ENCODE data around the gene CCDC3.
"Not testable (repeated sequence)": the region's sequence is repeated elsewhere in the genome, so short reads cannot be mapped to it uniquely, and the experiment has no call there.

The CCDC3 gene

DNA sequence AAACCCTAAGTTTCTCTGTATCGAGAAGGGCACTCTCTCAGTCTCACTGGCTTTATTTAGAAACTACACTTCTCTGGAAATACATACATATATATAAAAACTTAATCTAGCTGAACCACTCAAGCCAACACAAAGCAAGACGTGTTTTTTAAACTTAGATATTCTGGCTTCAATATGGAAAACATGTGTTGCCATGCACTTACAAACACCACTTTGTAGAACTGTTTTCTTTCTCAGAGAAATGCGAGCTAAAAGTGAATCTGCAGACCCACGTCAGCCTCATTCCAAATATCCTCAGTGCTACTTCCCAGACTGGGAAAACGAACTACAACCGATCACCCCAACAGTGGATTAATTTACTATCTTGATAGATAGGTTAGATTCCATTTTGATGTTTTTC, 1.7 kb downstream of the CCDC3 start:
- DNase-seq, result no peak

GRCh38 chr10:12995425-12995861, 6.1 kb downstream of the CCDC3 start:
- no peak for DNase-seq

GRCh38 chr10:12993595-12993994, 7.9 kb downstream of the CCDC3 start:
- DNase-seq, result no peak

- no peak for DNase-seq
Measured at GRCh38 chr10:12985347-12985746, 16.2 kb downstream of the CCDC3 start.

- no peak for DNase-seq
Measured at GRCh38 chr10:12984165-12984747, 17.3 kb downstream of the CCDC3 start.

DNA sequence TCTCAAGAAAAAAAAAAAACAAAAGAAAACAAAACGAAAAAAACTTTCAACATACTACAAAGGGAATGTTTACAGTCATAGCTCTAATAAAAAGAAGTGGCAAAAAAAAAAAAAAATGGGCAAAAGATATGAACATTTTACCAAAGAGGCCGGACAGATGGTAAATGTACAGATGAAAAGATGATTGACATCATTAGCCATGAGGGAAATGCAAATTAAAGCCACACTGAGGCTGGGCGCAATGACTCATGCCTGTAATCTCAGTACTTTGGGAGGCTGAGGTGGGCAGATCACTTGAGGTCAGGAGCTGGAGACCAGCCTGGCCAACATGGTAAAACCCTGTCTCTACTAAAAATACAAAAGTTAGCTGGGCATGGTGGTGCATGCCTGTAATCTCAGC, 17.9 kb downstream of the CCDC3 start:
- DNase-seq, result not testable (repeated sequence)

DNA sequence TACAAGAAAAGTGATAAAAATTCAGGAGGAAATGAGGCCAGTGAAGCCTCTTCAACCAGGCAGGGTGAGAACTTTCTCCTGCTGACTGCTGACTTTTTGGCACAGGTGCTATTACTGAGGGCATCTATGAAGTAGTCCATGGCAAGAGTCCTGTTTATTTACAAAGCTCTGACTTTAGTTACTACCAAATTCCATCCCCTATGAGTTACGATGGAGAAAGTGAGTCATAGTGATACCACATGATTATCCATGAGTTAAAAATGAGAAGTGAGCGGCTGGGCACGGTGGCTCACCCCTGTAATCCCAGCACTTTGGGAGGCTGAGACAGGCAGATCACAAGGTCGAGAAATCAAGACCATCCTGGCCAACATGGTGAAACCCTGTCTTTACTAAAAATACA, 19.9 kb downstream of the CCDC3 start:
- no peak for DNase-seq

DNA sequence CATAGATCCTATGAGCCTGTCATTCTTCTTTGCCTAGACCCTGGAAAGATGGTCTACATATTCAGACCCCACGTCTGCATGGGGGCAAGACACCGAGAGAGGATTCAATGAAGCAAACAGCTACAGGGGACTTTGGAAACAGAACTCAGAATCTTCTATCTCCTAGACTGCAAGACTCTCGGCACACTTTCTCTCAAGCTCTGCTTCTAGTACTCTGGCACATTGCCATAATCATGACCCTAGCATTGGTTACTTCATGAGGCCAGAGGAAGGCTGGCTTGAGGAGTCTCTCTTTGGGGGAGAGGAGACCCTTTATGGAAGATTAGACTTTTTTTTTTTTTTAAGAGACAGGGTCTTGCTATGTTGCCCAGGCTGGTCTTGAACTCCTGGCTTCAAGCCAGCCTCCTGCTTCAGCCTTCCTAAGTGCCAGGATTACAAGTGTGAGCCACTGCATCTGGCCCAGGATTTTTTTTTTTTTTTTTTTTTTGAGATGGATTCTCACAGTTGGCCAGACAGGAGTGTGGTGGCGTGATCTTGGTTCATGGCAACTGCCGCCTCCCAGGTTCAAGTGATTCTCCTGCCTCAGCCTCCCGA, 20.7 kb downstream of the CCDC3 start:
- DNase-seq, result no peak

- DNase-seq, result no peak
Measured at GRCh38 chr10:12980102-12980661, 21.3 kb downstream of the CCDC3 start.

- no peak for DNase-seq
Measured at GRCh38 chr10:12978891-12979290, 22.6 kb downstream of the CCDC3 start.

DNA sequence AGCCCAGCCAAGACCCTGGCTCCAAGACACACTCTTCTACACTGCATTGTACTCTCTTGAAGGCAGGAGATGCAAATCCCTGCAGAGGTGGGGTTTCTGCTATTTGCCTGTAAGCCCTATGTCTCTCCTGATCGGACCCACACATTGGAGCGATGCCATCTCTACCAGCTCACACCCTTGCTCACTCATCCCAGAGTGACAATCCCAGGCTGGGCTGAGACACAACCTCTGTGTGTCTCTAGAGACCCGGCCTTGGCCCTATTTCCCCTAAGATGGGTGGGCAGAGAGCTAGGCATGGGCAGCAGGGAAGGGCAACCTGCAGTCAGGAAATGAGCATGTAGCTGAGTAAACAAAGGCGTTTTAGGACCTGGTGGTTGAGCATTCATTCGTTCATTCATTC, 25.6 kb downstream of the CCDC3 start:
- DNase-seq, result no peak

- DNase-seq, result no peak
Measured at GRCh38 chr10:12975266-12975665, 26.2 kb downstream of the CCDC3 start.

- DNase-seq, result no peak
Measured at GRCh38 chr10:12974491-12975199, 26.9 kb downstream of the CCDC3 start.

DNA sequence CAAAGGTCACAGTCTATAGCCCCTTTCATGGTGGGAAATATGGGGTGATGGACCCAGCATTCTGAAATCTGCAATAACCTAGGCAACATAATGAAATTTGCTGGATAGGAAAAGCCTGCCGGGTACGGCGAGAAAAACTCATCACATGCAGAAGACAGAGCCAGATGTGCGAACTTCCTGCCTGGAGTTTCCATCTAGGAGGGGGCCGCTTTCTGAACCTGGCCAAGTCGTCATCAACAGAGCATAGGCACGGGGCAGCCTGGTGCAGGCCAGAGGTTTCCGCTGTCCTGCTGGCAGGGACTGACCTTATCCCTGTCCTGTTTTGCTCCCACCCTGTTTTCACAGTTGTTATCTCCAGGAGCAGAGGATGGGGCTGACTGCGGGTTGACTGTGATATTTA, 27.4 kb downstream of the CCDC3 start:
- no peak for DNase-seq

GRCh38 chr10:12973149-12973718, 28.3 kb downstream of the CCDC3 start:
- DNase-seq, result no peak

DNA sequence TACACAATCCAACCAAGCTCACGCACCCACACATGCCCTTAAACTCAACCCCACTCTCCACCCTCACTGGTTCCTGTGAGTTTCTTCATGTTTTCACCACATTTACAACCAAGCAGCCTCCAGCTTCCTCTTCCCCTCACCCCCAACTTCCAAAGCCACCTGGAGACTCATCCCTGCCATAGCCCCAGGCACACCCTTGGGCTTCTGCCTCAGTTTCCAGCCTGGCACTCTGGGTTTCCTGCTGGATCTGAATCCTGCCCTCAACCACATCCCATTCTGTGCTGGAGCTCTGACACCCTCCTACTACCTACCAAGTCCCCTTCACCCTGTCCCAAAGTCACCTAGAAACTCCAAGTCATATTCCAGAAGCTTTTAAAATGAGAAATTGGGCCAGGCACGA, 29.4 kb downstream of the CCDC3 start:
- DNase-seq, result no peak

DNA sequence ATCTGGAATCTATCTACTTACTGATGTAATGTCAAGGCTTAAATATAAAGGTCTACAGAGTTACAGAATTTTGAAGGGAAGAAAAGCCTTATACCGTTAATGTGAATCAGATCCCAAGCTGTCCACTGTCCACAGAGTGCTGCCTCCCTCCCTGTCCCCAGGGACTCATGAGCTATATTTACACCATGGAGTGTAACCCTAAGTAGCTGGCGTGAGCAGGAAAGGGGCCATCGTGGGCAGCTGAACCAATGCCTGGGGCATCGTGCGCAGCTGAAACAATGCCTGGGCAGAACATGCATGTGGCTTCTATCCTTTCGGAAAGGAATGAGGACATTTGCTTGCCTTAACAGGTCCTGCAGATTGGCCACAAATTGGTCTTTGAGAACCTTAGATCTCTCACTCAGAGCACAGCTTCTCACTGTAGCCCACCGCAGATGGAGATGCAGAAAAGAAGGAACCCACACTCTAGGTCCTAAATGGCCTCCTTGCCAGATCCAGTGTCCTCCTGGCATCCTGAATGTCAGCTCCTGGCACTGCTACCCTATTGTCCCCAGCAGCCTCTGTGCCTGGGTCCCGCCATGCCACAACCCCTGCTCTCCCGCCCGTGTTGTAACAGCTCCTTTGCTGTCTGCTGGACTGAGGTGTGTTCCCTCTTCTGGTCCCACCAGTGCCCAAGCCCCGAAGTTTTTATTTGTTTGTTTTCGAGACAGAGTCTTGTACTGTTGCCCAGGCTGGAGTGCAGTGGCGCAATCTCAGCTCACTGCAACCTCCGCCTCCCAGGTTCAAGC, 30.3 kb downstream of the CCDC3 start:
- no peak for DNase-seq

DNA sequence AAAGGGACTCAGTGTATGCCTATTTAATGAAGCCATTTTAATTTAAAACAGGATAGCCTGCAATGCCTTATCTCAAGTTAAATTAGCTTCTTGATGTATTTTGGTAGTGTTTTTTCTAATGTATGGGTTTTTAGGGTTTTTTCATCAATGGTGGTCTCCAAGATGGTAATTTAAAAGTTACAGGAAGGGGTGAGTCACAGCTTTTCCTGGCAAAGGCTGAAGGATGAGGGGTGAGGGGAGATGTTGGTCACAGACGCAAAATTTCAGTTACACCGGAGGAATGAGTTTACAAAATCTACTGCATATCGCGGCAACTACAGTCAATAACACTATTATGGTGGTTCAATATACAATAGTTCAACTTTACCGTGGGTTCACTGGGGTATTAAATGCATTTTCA, 31.6 kb downstream of the CCDC3 start:
- no peak for DNase-seq

DNA sequence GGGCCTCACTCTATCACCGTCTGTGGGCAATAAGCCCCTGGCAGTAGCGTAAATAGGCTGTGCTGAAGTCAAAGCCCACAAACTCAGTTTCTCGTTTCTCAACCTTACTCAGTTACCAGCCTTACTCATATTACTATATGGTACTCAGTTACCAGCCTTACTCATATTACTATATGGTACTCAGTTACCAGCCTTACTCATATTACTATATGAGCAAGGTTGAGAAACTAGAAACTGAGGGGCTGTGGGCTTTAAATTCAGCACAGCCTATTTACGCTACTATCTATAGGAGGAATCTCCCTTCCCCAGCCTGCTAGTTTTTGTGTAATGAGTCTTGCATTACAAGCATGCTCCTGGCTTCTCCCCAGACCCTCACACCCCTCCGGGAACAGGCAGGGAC, 35.4 kb downstream of the CCDC3 start:
- no peak for DNase-seq

GRCh38 chr10:12965571-12965970, 35.9 kb downstream of the CCDC3 start:
- no peak for DNase-seq

GRCh38 chr10:12962556-12962955, 39.0 kb downstream of the CCDC3 start:
- DNase-seq, result no peak

GRCh38 chr10:12961416-12962205, 39.9 kb downstream of the CCDC3 start:
- no peak for DNase-seq
